Measurements from ENCODE around the gene CD46.

The CD46 gene

DNA sequence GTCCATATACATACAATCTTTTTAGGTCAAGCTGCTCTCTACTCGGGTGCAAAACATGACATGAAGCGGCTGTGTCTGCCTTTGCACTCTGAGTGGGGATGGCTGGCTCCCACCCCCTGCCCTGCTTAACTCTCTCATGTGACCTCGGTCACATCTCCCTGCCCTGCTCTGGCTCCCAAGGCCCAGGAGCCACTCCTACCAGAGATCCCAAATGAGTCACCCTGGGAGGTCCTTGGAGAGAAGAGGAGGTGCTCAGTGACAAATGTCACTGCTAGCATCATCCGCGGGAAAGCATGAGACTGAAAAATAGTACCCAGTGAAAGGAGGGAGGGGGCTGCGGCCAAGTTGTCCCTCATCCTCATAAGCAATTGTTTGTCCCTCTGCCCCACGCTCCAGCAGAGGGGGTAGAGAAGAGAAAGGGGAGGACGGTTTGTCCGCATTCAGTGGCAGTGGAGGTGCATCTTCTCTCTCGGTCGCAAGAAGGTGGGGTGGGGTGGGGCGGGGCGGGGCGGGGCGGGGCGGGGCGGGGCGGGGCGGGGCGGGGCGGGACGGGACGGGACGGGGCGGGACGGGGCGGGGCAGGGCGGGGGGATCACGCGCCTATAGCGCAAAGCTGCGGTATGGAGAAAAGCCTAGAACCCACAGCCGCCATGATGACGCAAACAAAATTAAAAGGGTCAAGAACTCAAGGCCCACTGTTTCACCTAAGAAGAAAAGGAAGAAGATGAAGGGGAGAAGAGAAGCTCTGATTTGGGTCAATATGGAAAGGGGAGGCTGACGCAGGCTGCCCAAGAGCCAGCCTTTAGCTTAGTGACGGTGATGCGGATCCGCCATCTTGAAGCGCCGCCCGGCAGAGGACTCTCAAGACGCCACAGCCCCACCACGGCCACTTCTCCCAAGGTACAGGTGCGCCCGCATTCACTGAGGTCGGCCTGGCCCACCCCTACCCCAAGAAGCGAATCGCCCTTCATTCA is 66.2 kb downstream of the CD46 start:
- TF ChIP-seq POLR2AphosphoS5 (IDR thresholded peaks at IDR 0.05; ENCODE audit: low read depth) (no peak), SPI1 (IDR thresholded peaks at IDR 0.05; ENCODE audit: borderline replicate concordance, low read depth) (no peak), GABPA (IDR thresholded peaks at IDR 0.05; ENCODE audit: low read depth) (no peak)
- TF ChIP-seq, protein P1, sequence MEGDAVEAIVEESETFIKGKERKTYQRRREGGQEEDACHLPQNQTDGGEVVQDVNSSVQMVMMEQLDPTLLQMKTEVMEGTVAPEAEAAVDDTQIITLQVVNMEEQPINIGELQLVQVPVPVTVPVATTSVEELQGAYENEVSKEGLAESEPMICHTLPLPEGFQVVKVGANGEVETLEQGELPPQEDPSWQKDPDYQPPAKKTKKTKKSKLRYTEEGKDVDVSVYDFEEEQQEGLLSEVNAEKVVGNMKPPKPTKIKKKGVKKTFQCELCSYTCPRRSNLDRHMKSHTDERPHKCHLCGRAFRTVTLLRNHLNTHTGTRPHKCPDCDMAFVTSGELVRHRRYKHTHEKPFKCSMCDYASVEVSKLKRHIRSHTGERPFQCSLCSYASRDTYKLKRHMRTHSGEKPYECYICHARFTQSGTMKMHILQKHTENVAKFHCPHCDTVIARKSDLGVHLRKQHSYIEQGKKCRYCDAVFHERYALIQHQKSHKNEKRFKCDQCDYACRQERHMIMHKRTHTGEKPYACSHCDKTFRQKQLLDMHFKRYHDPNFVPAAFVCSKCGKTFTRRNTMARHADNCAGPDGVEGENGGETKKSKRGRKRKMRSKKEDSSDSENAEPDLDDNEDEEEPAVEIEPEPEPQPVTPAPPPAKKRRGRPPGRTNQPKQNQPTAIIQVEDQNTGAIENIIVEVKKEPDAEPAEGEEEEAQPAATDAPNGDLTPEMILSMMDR (IDR thresholded peaks at IDR 0.05; ENCODE audit: insufficient read depth, low read length): no peak
- TF ChIP-seq, protein P2, sequence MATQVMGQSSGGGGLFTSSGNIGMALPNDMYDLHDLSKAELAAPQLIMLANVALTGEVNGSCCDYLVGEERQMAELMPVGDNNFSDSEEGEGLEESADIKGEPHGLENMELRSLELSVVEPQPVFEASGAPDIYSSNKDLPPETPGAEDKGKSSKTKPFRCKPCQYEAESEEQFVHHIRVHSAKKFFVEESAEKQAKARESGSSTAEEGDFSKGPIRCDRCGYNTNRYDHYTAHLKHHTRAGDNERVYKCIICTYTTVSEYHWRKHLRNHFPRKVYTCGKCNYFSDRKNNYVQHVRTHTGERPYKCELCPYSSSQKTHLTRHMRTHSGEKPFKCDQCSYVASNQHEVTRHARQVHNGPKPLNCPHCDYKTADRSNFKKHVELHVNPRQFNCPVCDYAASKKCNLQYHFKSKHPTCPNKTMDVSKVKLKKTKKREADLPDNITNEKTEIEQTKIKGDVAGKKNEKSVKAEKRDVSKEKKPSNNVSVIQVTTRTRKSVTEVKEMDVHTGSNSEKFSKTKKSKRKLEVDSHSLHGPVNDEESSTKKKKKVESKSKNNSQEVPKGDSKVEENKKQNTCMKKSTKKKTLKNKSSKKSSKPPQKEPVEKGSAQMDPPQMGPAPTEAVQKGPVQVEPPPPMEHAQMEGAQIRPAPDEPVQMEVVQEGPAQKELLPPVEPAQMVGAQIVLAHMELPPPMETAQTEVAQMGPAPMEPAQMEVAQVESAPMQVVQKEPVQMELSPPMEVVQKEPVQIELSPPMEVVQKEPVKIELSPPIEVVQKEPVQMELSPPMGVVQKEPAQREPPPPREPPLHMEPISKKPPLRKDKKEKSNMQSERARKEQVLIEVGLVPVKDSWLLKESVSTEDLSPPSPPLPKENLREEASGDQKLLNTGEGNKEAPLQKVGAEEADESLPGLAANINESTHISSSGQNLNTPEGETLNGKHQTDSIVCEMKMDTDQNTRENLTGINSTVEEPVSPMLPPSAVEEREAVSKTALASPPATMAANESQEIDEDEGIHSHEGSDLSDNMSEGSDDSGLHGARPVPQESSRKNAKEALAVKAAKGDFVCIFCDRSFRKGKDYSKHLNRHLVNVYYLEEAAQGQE (IDR thresholded peaks at IDR 0.05; ENCODE audit: insufficient replicate concordance, low read depth): no peak
- no peak for DNase-seq (ENCODE audit: low read depth in 1 of 2, low spot score in 1 of 2)
- no peaks in the 10 kb centered on the region for H3K27me3 ChIP-seq (ENCODE audit: insufficient read depth, poor library complexity, severe bottlenecking)
- no peak overlapping the region for H3K27ac ChIP-seq (replicated peaks)
- H3K4me3 ChIP-seq (replicated peaks; ENCODE audit: insufficient read depth, low read length): no peak overlapping the region

GRCh38 chr1:207818971-207819451 is 67.2 kb downstream of the CD46 start:
- no peak for DNase-seq (ENCODE audit: low read depth in 1 of 2, low spot score in 1 of 2)
- H3K27me3 ChIP-seq (ENCODE audit: insufficient read depth, poor library complexity, severe bottlenecking): no peaks in the 10 kb centered on the region
- no peak overlapping the region for H3K4me3 ChIP-seq (replicated peaks; ENCODE audit: insufficient read depth, low read length)
- TF ChIP-seq GABPA (IDR thresholded peaks at IDR 0.05; ENCODE audit: low read depth) (no peak), POLR2AphosphoS5 (IDR thresholded peaks at IDR 0.05; ENCODE audit: low read depth) (no peak), SPI1 (IDR thresholded peaks at IDR 0.05; ENCODE audit: borderline replicate concordance, low read depth) (no peak)
- TF ChIP-seq, protein P1 (IDR thresholded peaks at IDR 0.05; ENCODE audit: insufficient read depth, low read length): no peak
- TF ChIP-seq, protein P2 (IDR thresholded peaks at IDR 0.05; ENCODE audit: insufficient replicate concordance, low read depth): no peak
- no peak overlapping the region for H3K27ac ChIP-seq (replicated peaks)

GRCh38 chr1:207820568-207821463 is 69.0 kb downstream of the CD46 start:
- H3K27me3 ChIP-seq (ENCODE audit: insufficient read depth, poor library complexity, severe bottlenecking): no peaks in the 10 kb centered on the region
- no peak overlapping the region for H3K4me3 ChIP-seq (replicated peaks; ENCODE audit: insufficient read depth, low read length)
- DNase-seq (ENCODE audit: low read depth in 1 of 2, low spot score in 1 of 2): no peak
- TF ChIP-seq POLR2AphosphoS5 (IDR thresholded peaks at IDR 0.05; ENCODE audit: low read depth): no peak
- TF ChIP-seq SPI1 (IDR thresholded peaks at IDR 0.05; ENCODE audit: borderline replicate concordance, low read depth): no peak
- TF ChIP-seq, protein P1 (IDR thresholded peaks at IDR 0.05; ENCODE audit: insufficient read depth, low read length): no peak
- TF ChIP-seq GABPA (IDR thresholded peaks at IDR 0.05; ENCODE audit: low read depth): no peak
- TF ChIP-seq, protein P2 (IDR thresholded peaks at IDR 0.05; ENCODE audit: insufficient replicate concordance, low read depth): no peak
- no peak overlapping the region for H3K27ac ChIP-seq (replicated peaks)

All from HL-60 (cell line).